AG09319 (cell line): ENCODE data around the gene CAPN5.

Experiments used
- DNase-seq: peaks from one replicate; pipeline ENCODE4 v3.0.0-alpha.2; 2010; ENCODE audit warnings: low read depth; ENCODE audit errors: extremely low read depth
- TF ChIP-seq, protein P1 (sequence below): IDR thresholded peaks from 2 replicates; pipeline ENCODE4 v1.5.1; 2011; ENCODE audit warnings: low read depth, mild to moderate bottlenecking, inconsistent platforms, low read length, moderate library complexity

The CAPN5 gene

DNA sequence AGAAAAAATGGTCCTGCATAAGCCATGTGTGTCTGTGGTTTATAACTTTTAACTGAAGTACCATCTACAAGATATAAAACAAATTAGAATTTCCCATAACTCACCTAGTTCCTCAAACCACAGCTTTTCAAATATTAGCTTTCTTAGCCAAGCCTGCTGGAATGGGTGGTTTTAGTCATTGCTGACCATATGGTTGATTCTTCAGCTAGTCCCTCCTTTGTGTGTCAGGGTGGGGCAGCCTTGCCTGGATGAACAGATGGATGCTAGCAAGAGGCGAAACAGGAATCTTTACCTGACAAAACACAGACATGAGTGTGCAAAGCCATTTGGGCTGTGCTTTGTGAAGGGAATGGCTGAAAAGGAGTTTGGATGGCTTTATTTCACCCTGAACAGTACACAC, 39.5 kb upstream of the CAPN5 start:
- TF ChIP-seq, protein P1, sequence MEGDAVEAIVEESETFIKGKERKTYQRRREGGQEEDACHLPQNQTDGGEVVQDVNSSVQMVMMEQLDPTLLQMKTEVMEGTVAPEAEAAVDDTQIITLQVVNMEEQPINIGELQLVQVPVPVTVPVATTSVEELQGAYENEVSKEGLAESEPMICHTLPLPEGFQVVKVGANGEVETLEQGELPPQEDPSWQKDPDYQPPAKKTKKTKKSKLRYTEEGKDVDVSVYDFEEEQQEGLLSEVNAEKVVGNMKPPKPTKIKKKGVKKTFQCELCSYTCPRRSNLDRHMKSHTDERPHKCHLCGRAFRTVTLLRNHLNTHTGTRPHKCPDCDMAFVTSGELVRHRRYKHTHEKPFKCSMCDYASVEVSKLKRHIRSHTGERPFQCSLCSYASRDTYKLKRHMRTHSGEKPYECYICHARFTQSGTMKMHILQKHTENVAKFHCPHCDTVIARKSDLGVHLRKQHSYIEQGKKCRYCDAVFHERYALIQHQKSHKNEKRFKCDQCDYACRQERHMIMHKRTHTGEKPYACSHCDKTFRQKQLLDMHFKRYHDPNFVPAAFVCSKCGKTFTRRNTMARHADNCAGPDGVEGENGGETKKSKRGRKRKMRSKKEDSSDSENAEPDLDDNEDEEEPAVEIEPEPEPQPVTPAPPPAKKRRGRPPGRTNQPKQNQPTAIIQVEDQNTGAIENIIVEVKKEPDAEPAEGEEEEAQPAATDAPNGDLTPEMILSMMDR, result no peak
- DNase-seq, result no peak

GRCh38 chr11:77029829-77030228, 36.9 kb upstream of the CAPN5 start:
- TF ChIP-seq, protein P1, result no peak
- no peak for DNase-seq

- no peak for DNase-seq
- TF ChIP-seq, protein P1, result no peak
Measured at GRCh38 chr11:77030834-77031414, 35.8 kb upstream of the CAPN5 start.

DNA sequence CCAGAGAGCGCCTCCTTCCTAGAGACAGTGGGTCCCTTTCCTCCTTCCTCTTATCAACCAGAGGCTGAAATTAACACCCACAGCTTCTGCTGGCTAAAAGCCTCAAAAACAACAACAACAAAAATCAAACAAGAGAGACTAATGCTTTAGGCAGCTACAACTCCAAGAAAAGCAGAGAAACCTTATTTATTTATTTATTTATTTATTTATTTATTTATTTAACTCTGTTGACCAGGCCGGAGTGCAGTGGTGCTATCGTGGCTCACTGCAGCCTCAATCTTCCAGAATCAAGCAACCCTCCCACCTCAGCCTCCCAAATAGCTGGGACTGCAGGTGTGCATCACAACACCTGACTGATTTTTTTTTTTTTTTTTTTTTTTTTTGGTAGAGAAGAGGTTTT, 35.2 kb upstream of the CAPN5 start:
- TF ChIP-seq, protein P1, result no peak
- DNase-seq, result no peak

DNA sequence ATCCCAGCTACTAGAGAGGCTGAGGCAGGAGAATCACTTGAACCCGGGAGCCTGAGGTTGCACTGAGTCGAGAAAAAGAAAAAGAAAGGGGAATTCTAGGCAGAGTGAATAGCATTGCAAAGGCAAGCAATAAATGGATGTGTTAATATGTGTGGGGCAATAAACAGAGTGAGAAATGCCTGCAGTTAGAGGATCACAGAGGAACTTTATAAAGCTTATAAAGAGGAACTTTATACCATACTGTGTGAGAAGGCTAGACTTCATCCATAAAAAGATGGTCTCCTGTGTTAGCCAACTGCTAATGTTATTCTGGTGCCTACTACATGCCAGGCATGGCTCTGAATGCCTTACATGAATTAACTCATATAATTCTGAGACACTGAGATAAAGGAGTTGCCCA, 31.7 kb upstream of the CAPN5 start:
- DNase-seq, result no peak
- TF ChIP-seq, protein P1, result no peak

GRCh38 chr11:77035580-77035979, 31.2 kb upstream of the CAPN5 start:
- TF ChIP-seq, protein P1, result no peak

DNA sequence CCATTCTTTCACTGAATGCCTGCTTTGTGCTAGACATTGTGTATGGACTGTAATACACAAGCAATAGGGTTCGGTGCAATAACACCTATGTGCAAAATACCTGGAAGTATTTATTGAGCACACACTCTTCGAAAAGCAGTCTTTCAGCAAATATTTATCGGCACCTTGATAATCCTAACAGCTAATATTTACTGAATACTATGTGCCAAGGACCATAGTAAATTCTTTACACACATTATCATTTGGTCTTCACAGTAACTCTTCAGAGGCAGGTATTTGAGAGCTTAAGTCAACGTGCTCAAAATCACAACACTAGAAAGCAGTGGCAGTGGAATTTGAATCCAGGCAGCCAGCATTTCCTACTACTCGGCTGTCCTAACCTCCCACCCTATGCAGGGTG, 30.4 kb upstream of the CAPN5 start:
- DNase-seq, result no peak
- TF ChIP-seq, protein P1, result no peak

More at GRCh38 chr11:77035580-77035979, 31.2 kb upstream of the CAPN5 start:
- DNase-seq, result no peak
